Activated CD8-positive, alpha-beta memory T cell treated with anti-CD3 and anti-CD28 coated beads for 1 hour (primary cell): ENCODE results near the gene ABCE1.
"Not testable (repeated sequence)": the region's sequence is repeated elsewhere in the genome, so short reads cannot be mapped to it uniquely, and the experiment has no call there.

ENCODE experiments used
- DNase-seq, 2 donors: peaks; one replicate each; pipeline ENCODE4 v3.0.0-alpha.2; 2020; ENCODE audit warnings: low read depth in 1 of 2; ENCODE audit errors: extremely low read depth in 1 of 2

ABCE1 gene

GRCh38 chr4:145101091-145101490, 3.0 kb downstream of the ABCE1 start:
- DNase-seq, result no peak

GRCh38 chr4:145102619-145103018, 4.5 kb downstream of the ABCE1 start:
- DNase-seq, result no peak

GRCh38 chr4:145103496-145103895, 5.4 kb downstream of the ABCE1 start:
- no peak for DNase-seq

- no peak for DNase-seq
Measured at GRCh38 chr4:145107126-145107525, 9.0 kb downstream of the ABCE1 start.

- no peak for DNase-seq
Measured at GRCh38 chr4:145108128-145108527, 10.0 kb downstream of the ABCE1 start.

GRCh38 chr4:145125396-145125795, 27.3 kb downstream of the ABCE1 start:
- no peak for DNase-seq

GRCh38 chr4:145130130-145130529, 32.0 kb downstream of the ABCE1 start:
- no peak for DNase-seq

- DNase-seq, result no peak
Measured at GRCh38 chr4:145130788-145131399, 32.8 kb downstream of the ABCE1 start.

- no peak for DNase-seq
Measured at GRCh38 chr4:145131848-145132247, 33.7 kb downstream of the ABCE1 start.

- no peak for DNase-seq
Measured at GRCh38 chr4:145132511-145133098, 34.5 kb downstream of the ABCE1 start.

- not testable (repeated sequence) for DNase-seq
Measured at GRCh38 chr4:145136219-145136618, 38.1 kb downstream of the ABCE1 start.

GRCh38 chr4:145148980-145149379, 50.9 kb downstream of the ABCE1 start:
- no peak for DNase-seq

GRCh38 chr4:145153181-145153903, 55.2 kb downstream of the ABCE1 start:
- no peak for DNase-seq

- no peak for DNase-seq
Measured at GRCh38 chr4:145153904-145154298, 55.8 kb downstream of the ABCE1 start.

GRCh38 chr4:145154573-145154972, 56.5 kb downstream of the ABCE1 start:
- no peak for DNase-seq

GRCh38 chr4:145155268-145155870, 57.3 kb downstream of the ABCE1 start:
- no peak for DNase-seq

- no peak for DNase-seq
Measured at GRCh38 chr4:145156986-145157385, 58.9 kb downstream of the ABCE1 start.

- no peak for DNase-seq
Measured at GRCh38 chr4:145161549-145161948, 63.4 kb downstream of the ABCE1 start.

GRCh38 chr4:145167887-145168286, 69.8 kb downstream of the ABCE1 start:
- DNase-seq, result no peak

- DNase-seq, result no peak
Measured at GRCh38 chr4:145168581-145169187, 70.6 kb downstream of the ABCE1 start.

GRCh38 chr4:145170223-145170622, 72.1 kb downstream of the ABCE1 start:
- no peak for DNase-seq
